Measurements from ENCODE around the gene GJB4.

- TF ChIP-seq CTCF (IDR thresholded peaks at IDR 0.05) (no peak), EZH2 (IDR thresholded peaks at IDR 0.05; ENCODE audit: borderline replicate concordance, insufficient read depth, low read depth, low read length, poor library complexity, severe bottlenecking) (no peak)
Measured at GRCh38 chr1:34779526-34779925, 20.0 kb downstream of the GJB4 start.

Measured in B cell (primary cell).